HepG2 (cell line): Measurements from ENCODE around the gene ZBTB7C. TPM values are rescaled to one million over a fixed set of nuclear protein-coding genes. Genes with fewer than 3 reads are reported as not detected.

Source experiments
- ATAC-seq: fragments of 200-7000 bp; cut with Tn5 transposase; 3 replicates; pipeline ENCODE4 v1.9.1; 2020; ENCODE audit warnings: mild to moderate bottlenecking, moderate library complexity
- BruUV-seq: library from RNA; stranded (reverse); fragments of 400-500 nt; replicated peaks from 2 replicates; lab custom pipeline; 2021; lab: Mats Ljungman, UMichigan
- CTCF ChIA-PET: fragments of 300-600 bp; formaldehyde crosslinking; extraction: SDS; loops from one replicate; lab custom pipeline; 2021; ENCODE audit warnings: low total read pairs, inconsistent platforms, low intra/inter-chr PET ratio; lab: Yijun Ruan, JAX
- POLR2A ChIA-PET: fragments of 350-600 bp; sonication (Branson Sonifier 250); formaldehyde crosslinking; loops from one replicate; lab custom pipeline; 2020; ENCODE audit warnings: antibody characterized with exemption, inconsistent platforms; lab: Yijun Ruan, JAX
- DNase-seq: peaks from one replicate; pipeline ENCODE4 v3.0.0-alpha.2; 2015; ENCODE audit warnings: low spot score
- FAIRE-seq: peaks from 3 replicates; lab custom pipeline; 2011; peaks lifted over from hg19 to GRCh38; lab: Jason Lieb, UNC
- H2AFZ ChIP-seq: one replicate; pipeline ENCODE4 v1.6.1; 2011; ENCODE audit warnings: low read length, inconsistent platforms
- H3K27ac ChIP-seq: fragments of 300-600 bp; 3 replicates; pipeline ENCODE4 v1.8.0; 2011; ENCODE audit warnings: mixed run types, mild to moderate bottlenecking, mixed read lengths, low read length, inconsistent platforms; ENCODE audit not compliant: insufficient read depth; ENCODE audit errors: extremely low read length
- H3K27me3 ChIP-seq, 2 experiments: fragments of 200-600 bp in 1 of 2; 2 replicates in 1 of 2; 3 replicates in 1 of 2; pipeline versions ENCODE4 v1.6.0 to v1.8.0; 2011; ENCODE audit warnings: low read length in 2 of 2, mild to moderate bottlenecking in 2 of 2, moderate library complexity in 2 of 2, inconsistent platforms in 1 of 2; ENCODE audit not compliant: insufficient read depth in 2 of 2, control insufficient read depth in 1 of 2
- H3K36me3 ChIP-seq, 2 experiments: fragments of 200-600 bp in 1 of 2; replicated peaks in 1 of 2; 2 replicates in 1 of 2; 3 replicates in 1 of 2; pipeline versions ENCODE4 v1.5.1 to v1.8.0; 2011; ENCODE audit warnings: low read length in 2 of 2, inconsistent platforms in 1 of 2; ENCODE audit not compliant: insufficient read depth in 2 of 2, control insufficient read depth in 1 of 2
- H3K4me1 ChIP-seq: 2 replicates; pipeline ENCODE4 v1.5.1; 2012; ENCODE audit warnings: low read length, inconsistent platforms; ENCODE audit not compliant: insufficient read depth
- H3K4me2 ChIP-seq: 2 replicates; pipeline ENCODE4 v1.6.0; 2011; ENCODE audit warnings: low read depth, low read length, inconsistent platforms
- H3K4me3 ChIP-seq, 3 experiments: fragments of 200-600 bp in 1 of 3; sonication (generic), shearing (Covaris generic) in 1 of 3; replicated peaks in 1 of 3; 2 replicates each; pipeline ENCODE4 v1.5.1; 2011 to 2016; ENCODE audit warnings: low read length in 3 of 3, inconsistent platforms in 2 of 3, low read depth in 2 of 3, mild to moderate bottlenecking in 2 of 3, control low read depth in 1 of 3, mixed read lengths in 1 of 3; ENCODE audit not compliant: insufficient read depth in 1 of 3
- H3K79me2 ChIP-seq: one replicate; pipeline ENCODE4 v1.6.1; 2011; ENCODE audit warnings: low read length, inconsistent platforms; ENCODE audit not compliant: insufficient read depth
- H3K9ac ChIP-seq: 2 replicates; pipeline ENCODE4 v1.6.0; 2011; ENCODE audit warnings: mild to moderate bottlenecking, low read depth, low read length, inconsistent platforms; ENCODE audit not compliant: insufficient read depth
- H3K9me3 ChIP-seq: 2 replicates; pipeline ENCODE4 v1.5.1; 2012; ENCODE audit warnings: mild to moderate bottlenecking, low read length
- H4K20me1 ChIP-seq: 2 replicates; pipeline ENCODE4 v1.6.0; 2011; ENCODE audit warnings: inconsistent platforms, mild to moderate bottlenecking, low read length, moderate library complexity; ENCODE audit not compliant: insufficient read depth
- AHR ChIP-seq: IDR thresholded peaks from 2 replicates; pipeline ENCODE4 v1.6.1; 2018; ENCODE audit warnings: missing genetic modification reagents, missing compliant biosample characterization
- ELF1 ChIP-seq: sonication (generic); formaldehyde crosslinking; IDR thresholded peaks from 2 replicates; pipeline ENCODE4 v1.4.0; 2020; ENCODE audit warnings: missing genetic modification reagents
- FOSL1 ChIP-seq: sonication (generic); formaldehyde crosslinking; IDR thresholded peaks from 2 replicates; pipeline ENCODE4 v1.9.0; 2021; ENCODE audit warnings: missing genetic modification reagents, borderline replicate concordance
- MED8 ChIP-seq: sonication (generic); formaldehyde crosslinking; IDR thresholded peaks from 2 replicates; pipeline ENCODE4 v1.8.1; 2023; ENCODE audit warnings: mild to moderate bottlenecking, missing genetic modification reagents; ENCODE audit not compliant: insufficient replicate concordance
- NFE2L1 ChIP-seq: sonication (generic); formaldehyde crosslinking; IDR thresholded peaks from 2 replicates; pipeline ENCODE4 v1.4.0; 2020; ENCODE audit warnings: missing genetic modification reagents, mild to moderate bottlenecking, borderline replicate concordance
- REL ChIP-seq: sonication (generic); formaldehyde crosslinking; conservative IDR thresholded peaks from 2 replicates; pipeline ENCODE4 v1.8.0; 2022; ENCODE audit warnings: mild to moderate bottlenecking, missing genetic modification reagents, moderate library complexity
- RFX5 ChIP-seq: IDR thresholded peaks from 2 replicates; pipeline ENCODE4 v1.6.1; 2011; ENCODE audit warnings: low read depth, low read length, improper control_type of control experiment
- ZNF256 ChIP-seq: sonication (generic); formaldehyde crosslinking; conservative IDR thresholded peaks from 2 replicates; pipeline ENCODE4 v1.4.0; 2020; ENCODE audit warnings: missing genetic modification reagents
- ZNF263 ChIP-seq: sonication (generic); formaldehyde crosslinking; IDR thresholded peaks from 2 replicates; pipeline ENCODE4 v1.4.0; 2020; ENCODE audit warnings: missing genetic modification reagents
- ZNF577 ChIP-seq: sonication (generic); formaldehyde crosslinking; IDR thresholded peaks from 2 replicates; pipeline ENCODE4 v1.4.0; 2020; ENCODE audit warnings: mild to moderate bottlenecking, low read depth, missing genetic modification reagents, borderline replicate concordance
- ZNF720 ChIP-seq: sonication (generic); formaldehyde crosslinking; IDR thresholded peaks from 2 replicates; pipeline ENCODE4 v1.4.0; 2020; ENCODE audit warnings: missing genetic modification reagents
- WGBS: methylation state at CpG from one replicate; pipeline ENCODE4 v1.1.6; 2017; ENCODE audit warnings: low lambda C conversion rate; 5-methylcytosine and 5-hydroxymethylcytosine counted together
- in situ Hi-C: cut with HindIII; loops from 2 replicates; pipeline ENCODE4 v1.10.0; 2017; ENCODE audit warnings: low pct_unique_long_range_greater_than_20kb; ENCODE audit not compliant: extremely low pct_ligation_motif_present
- intact Hi-C: fragments of 100-400 bp; cut with micrococcal nuclease; formaldehyde crosslinking; loops from one replicate; pipeline ENCODE4 v1.10.0; 2022; ENCODE audit not compliant: unreplicated experiment
- polyA plus RNA-seq, 8 experiments: library from polyadenylated mRNA; depleted of rRNA in 3 of 8; stranded (reverse) in 7 of 8; unstranded in 1 of 8; fragments of >200 nt; fragmentation: Illumina TruSeq in 4 of 8; extraction: Trizol in 4 of 8; gene quantifications; 2 replicates each; pipeline versions ENCODE4 v1.2.1 to v1.2.3, GENCODE V29; 2011 to 2016; ENCODE audit warnings: low read depth in 4 of 8, missing spikeins in 1 of 8, mixed read lengths in 1 of 8; ENCODE audit not compliant: insufficient read depth in 1 of 8
- total RNA-seq, 5 experiments: library from RNA; depleted of rRNA; stranded (reverse); fragments of >200 nt; fragmentation: Illumina TruSeq; extraction: Trizol; gene quantifications; 2 replicates each; pipeline ENCODE4 v1.2.3, GENCODE V29; 2016; ENCODE audit warnings: low read depth in 1 of 5
- TF ChIP-seq, protein P1 (sequence below): sonication (generic); formaldehyde crosslinking; IDR thresholded peaks from 2 replicates; pipeline ENCODE4 v1.8.0; 2022; ENCODE audit warnings: mild to moderate bottlenecking, missing genetic modification reagents; ENCODE audit not compliant: insufficient replicate concordance
- TF ChIP-seq, protein P2 (sequence below): sonication (generic); formaldehyde crosslinking; IDR thresholded peaks from 2 replicates; pipeline ENCODE4 v1.4.0; 2020; ENCODE audit warnings: mild to moderate bottlenecking, missing genetic modification reagents, borderline replicate concordance
- TF ChIP-seq, protein P3 (sequence below): sonication (generic); formaldehyde crosslinking; IDR thresholded peaks from 2 replicates; pipeline ENCODE4 v1.4.0; 2020; ENCODE audit warnings: mild to moderate bottlenecking, low read depth, missing genetic modification reagents

Gene ZBTB7C
- total and polyA plus RNA-seq, 2 of the 13 experiments (the other 11 are each of a cell fraction or from before 2014, with no cell fraction given): 0.01 to 0.04 TPM

DNA sequence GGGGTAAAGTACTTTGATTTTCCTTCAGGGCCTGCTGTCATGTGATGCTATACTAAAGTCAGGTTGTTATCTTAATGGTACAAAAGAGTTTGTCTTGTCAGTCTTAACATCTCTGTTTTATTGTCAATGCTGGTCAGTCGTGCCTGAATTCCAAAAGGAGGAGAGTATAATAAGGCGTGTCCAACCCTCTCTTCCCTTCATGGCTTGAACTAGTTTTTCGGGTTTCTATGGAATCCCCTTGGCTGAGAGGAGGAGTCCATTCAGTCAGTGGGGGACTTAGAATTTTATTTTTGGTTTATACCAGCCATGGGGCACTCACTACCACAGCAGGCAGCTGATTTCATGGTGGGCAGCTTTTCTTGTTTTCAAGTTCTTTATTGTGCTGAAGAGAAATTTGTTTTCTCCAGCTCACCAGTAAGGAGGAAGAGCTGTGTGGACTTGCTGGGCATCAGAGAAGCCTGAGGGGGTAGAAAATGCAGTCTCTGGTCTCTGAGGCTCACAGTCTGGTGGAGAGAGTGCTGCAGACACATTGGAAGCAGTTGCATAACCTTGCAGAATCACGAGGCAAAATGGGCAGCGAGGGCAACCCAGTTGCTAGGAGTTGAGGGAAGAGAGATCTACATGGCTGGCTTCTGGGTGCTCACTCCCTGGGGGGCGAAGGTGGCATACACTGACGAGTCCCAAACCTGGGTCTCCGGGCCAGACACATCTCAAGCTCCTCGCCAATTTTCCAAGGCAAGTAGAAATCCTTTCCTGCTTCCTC, 193.1 kb downstream of the ZBTB7C start (continued):
- TF ChIP-seq, protein P1, sequence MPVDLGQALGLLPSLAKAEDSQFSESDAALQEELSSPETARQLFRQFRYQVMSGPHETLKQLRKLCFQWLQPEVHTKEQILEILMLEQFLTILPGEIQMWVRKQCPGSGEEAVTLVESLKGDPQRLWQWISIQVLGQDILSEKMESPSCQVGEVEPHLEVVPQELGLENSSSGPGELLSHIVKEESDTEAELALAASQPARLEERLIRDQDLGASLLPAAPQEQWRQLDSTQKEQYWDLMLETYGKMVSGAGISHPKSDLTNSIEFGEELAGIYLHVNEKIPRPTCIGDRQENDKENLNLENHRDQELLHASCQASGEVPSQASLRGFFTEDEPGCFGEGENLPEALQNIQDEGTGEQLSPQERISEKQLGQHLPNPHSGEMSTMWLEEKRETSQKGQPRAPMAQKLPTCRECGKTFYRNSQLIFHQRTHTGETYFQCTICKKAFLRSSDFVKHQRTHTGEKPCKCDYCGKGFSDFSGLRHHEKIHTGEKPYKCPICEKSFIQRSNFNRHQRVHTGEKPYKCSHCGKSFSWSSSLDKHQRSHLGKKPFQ (CRISPR knock-in tag): no peak
- TF ChIP-seq ZNF263 (CRISPR knock-in tag): no peak
- TF ChIP-seq MED8 (CRISPR knock-in tag): no peak
- TF ChIP-seq, all 625 proteins: peak for 0

DNA sequence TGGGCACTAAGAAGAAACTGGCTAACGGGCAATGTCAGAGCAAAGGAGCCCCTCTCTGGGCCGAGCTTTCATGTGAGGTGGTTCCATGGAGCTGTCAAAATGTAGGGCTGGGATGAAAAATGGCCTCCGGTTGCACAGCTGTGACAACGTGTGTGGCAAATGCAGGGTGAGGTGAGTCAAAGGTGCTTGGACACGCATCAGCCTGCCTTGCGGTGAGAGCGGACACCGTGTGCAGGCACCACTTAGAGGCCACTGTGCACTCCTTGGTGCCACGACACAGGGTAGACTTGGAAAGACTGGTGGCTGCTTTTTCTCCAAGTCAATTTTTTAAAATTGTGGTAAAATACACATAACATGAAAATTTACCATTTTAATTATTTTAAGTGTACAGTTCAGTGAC, 195.4 kb downstream of the ZBTB7C start:
- Histone ChIP-seq H3K4me2 (no peak overlapping the region), H3K36me3 (no peaks in the 10 kb centered on the region), H3K27ac (no peak overlapping the region), H2AFZ (no peak overlapping the region), H3K9ac (no peak overlapping the region), H3K79me2 (no peaks in the 10 kb centered on the region), H3K9me3 (no peaks in the 10 kb centered on the region), H4K20me1 (no peaks in the 10 kb centered on the region), H3K4me3 (no peak overlapping the region), H3K27me3 (no peaks in the 10 kb centered on the region; a peak in 2 of 5 replicates), H3K4me1 (no peaks in the 10 kb centered on the region)
- intact Hi-C loops (no loop called here), in situ Hi-C loops (no loop called here)
- 43% methylated on average over 9 of the region's 9 CpGs for WGBS
- ChIA-PET POLR2A (no interaction called here), CTCF (no interaction called here)
- TF ChIP-seq ELF1 (CRISPR knock-in tag): no peak
- TF ChIP-seq, protein P2, sequence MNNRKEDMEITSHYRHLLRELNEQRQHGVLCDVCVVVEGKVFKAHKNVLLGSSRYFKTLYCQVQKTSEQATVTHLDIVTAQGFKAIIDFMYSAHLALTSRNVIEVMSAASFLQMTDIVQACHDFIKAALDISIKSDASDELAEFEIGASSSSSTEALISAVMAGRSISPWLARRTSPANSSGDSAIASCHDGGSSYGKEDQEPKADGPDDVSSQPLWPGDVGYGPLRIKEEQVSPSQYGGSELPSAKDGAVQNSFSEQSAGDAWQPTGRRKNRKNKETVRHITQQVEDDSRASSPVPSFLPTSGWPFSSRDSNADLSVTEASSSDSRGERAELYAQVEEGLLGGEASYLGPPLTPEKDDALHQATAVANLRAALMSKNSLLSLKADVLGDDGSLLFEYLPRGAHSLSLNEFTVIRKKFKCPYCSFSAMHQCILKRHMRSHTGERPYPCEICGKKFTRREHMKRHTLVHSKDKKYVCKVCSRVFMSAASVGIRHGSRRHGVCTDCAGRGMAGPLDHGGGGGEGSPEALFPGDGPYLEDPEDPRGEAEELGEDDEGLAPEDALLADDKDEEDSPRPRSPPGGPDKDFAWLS (CRISPR knock-in tag): no peak
- no peak for TF ChIP-seq ZNF720 (CRISPR knock-in tag)
- TF ChIP-seq NFE2L1: no peak
- TF ChIP-seq, protein P3, sequence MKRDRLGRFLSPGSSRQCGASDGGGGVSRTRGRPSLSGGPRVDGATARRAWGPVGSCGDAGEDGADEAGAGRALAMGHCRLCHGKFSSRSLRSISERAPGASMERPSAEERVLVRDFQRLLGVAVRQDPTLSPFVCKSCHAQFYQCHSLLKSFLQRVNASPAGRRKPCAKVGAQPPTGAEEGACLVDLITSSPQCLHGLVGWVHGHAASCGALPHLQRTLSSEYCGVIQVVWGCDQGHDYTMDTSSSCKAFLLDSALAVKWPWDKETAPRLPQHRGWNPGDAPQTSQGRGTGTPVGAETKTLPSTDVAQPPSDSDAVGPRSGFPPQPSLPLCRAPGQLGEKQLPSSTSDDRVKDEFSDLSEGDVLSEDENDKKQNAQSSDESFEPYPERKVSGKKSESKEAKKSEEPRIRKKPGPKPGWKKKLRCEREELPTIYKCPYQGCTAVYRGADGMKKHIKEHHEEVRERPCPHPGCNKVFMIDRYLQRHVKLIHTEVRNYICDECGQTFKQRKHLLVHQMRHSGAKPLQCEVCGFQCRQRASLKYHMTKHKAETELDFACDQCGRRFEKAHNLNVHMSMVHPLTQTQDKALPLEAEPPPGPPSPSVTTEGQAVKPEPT (CRISPR knock-in tag): no peak
- TF ChIP-seq ZNF256 (CRISPR knock-in tag): no peak
- TF ChIP-seq RFX5: no peak
- TF ChIP-seq ZNF577: no peak
- no peak for TF ChIP-seq FOSL1
- TF ChIP-seq REL (CRISPR knock-in tag): no peak
- TF ChIP-seq AHR (CRISPR knock-in tag): no peak
- BruUV-seq: no TSS peak
- no peak for ATAC-seq
- no peak for DNase-seq
- no peak for FAIRE-seq
